ENCODE measurements around the gene MCM3. TPM values are rescaled to one million over a fixed set of nuclear protein-coding genes. Genes with fewer than 3 reads are reported as not detected.

Gene MCM3
- polyA plus RNA-seq, 3 donors: 10.7 to 15.3 (median 12.1) TPM

GRCh38 chr6:52301326-52301725, 16.8 kb upstream of the MCM3 start:
- H3K4me1 ChIP-seq (ENCODE audit: control insufficient read depth in 1 of 2, insufficient read depth in 2 of 2, low read length in 2 of 2): peaks cover 38 to 49% of the 10 kb centered on the region in 2 donors

GRCh38 chr6:52300489-52300931, 16.0 kb upstream of the MCM3 start:
- Histone ChIP-seq H3K4me1 (ENCODE audit: control insufficient read depth in 1 of 2, insufficient read depth in 2 of 2, low read length in 2 of 2) (peaks cover 30 to 41% of the 10 kb centered on the region in 2 donors), H4K20me1 (ENCODE audit: insufficient read depth, low read length) (no peaks in the 10 kb centered on the region), H3K4me2 (replicated peaks; ENCODE audit: extremely low read depth, low read length, poor library complexity, severe bottlenecking) (no peak overlapping the region), H3K36me3 (replicated peaks in 1 of 2; ENCODE audit: control insufficient read depth in 1 of 2, insufficient read depth in 2 of 2, low read length in 2 of 2) (no peaks in the 10 kb centered on the region), H3K4me3 (replicated peaks in 1 of 3; ENCODE audit: low read depth in 2 of 3, low read length in 3 of 3) (no peak overlapping the region), H3K27ac (ENCODE audit: low read depth in 1 of 2, low read length in 2 of 2) (no peak overlapping the region), H3K27me3 (ENCODE audit: control insufficient read depth in 2 of 2, insufficient read depth in 2 of 2, low read length in 2 of 2) (no peaks in the 10 kb centered on the region), H3K9me3 (replicated peaks in 1 of 2; ENCODE audit: control insufficient read depth in 1 of 2, insufficient read depth in 1 of 2, low read length in 2 of 2) (no peaks in the 10 kb centered on the region), H3K9ac (ENCODE audit: insufficient read depth, low read length, poor library complexity, severe bottlenecking) (no peak overlapping the region), H2AFZ (ENCODE audit: insufficient read depth, low read depth, low read length, poor library complexity, severe bottlenecking) (no peak overlapping the region), H3K79me2 (ENCODE audit: insufficient read depth, low read length) (no peaks in the 10 kb centered on the region)
- Mint-ChIP-seq H3K27ac (no peak overlapping the region), H3K36me3 (peaks cover 0 to 3% of the 10 kb centered on the region in 2 donors), H3K27me3 (ENCODE audit: low read depth in 3 of 3) (peaks cover 0 to 1% (median 0%) of the 10 kb centered on the region in 3 donors), H3K9me3 (peaks cover 0 to 8% (median 0%) of the 10 kb centered on the region in 7 donors), H3K4me1 (peaks cover 36% of the 10 kb centered on the region), H3K4me3 (no peak overlapping the region)
- WGBS (ENCODE audit: insufficient coverage): 100% methylated on average over 2 of the region's 2 CpGs
- no peak for DNase-seq
- no peak for TF ChIP-seq CTCF (IDR thresholded peaks at IDR 0.05)
- intact Hi-C loops (cut with micrococcal nuclease): loop anchor here in 1 of 2 donors (10.0 kb wide), 1 partner anchor 364 kb away; no protein-coding TSS in a partner anchor

More at GRCh38 chr6:52301326-52301725, 16.8 kb upstream of the MCM3 start:
- peaks cover 0 to 1% (median 0%) of the 10 kb centered on the region in 3 donors for H3K27me3 Mint-ChIP-seq (ENCODE audit: low read depth in 3 of 3)
- H3K4me3 Mint-ChIP-seq: no peak overlapping the region
- no peak for DNase-seq
- H3K9ac ChIP-seq (ENCODE audit: insufficient read depth, low read length, poor library complexity, severe bottlenecking): no peak overlapping the region
- H2AFZ ChIP-seq (ENCODE audit: insufficient read depth, low read depth, low read length, poor library complexity, severe bottlenecking): no peak overlapping the region
- peaks cover 0 to 5% of the 10 kb centered on the region in 2 donors for H3K36me3 Mint-ChIP-seq
- TF ChIP-seq CTCF (IDR thresholded peaks at IDR 0.05): no peak
- no peak overlapping the region for H3K4me3 ChIP-seq (replicated peaks in 1 of 3; ENCODE audit: low read depth in 2 of 3, low read length in 3 of 3)
- H3K27ac ChIP-seq (ENCODE audit: low read depth in 1 of 2, low read length in 2 of 2): no peak overlapping the region
- H3K4me1 Mint-ChIP-seq: peaks cover 45% of the 10 kb centered on the region
- H3K9me3 ChIP-seq (replicated peaks in 1 of 2; ENCODE audit: control insufficient read depth in 1 of 2, insufficient read depth in 1 of 2, low read length in 2 of 2): no peaks in the 10 kb centered on the region
- peaks cover 0 to 7% (median 0%) of the 10 kb centered on the region in 7 donors for H3K9me3 Mint-ChIP-seq
- no peaks in the 10 kb centered on the region for H3K36me3 ChIP-seq (replicated peaks in 1 of 2; ENCODE audit: control insufficient read depth in 1 of 2, insufficient read depth in 2 of 2, low read length in 2 of 2)
- H3K27me3 ChIP-seq (ENCODE audit: control insufficient read depth in 2 of 2, insufficient read depth in 2 of 2, low read length in 2 of 2): no peaks in the 10 kb centered on the region
- H4K20me1 ChIP-seq (ENCODE audit: insufficient read depth, low read length): no peaks in the 10 kb centered on the region
- 100% methylated on average over 1 of the region's 1 CpG for WGBS (ENCODE audit: insufficient coverage)
- no peaks in the 10 kb centered on the region for H3K79me2 ChIP-seq (ENCODE audit: insufficient read depth, low read length)
- H3K27ac Mint-ChIP-seq: no peak overlapping the region
- intact Hi-C loops (cut with micrococcal nuclease): loop anchor here in 1 of 2 donors (10.0 kb wide), 1 partner anchor 363 kb away; no protein-coding TSS in a partner anchor
- no peak overlapping the region for H3K4me2 ChIP-seq (replicated peaks; ENCODE audit: extremely low read depth, low read length, poor library complexity, severe bottlenecking)
